Stimulated activated CD8-positive, alpha-beta memory T cell treated with anti-CD3 and anti-CD28 coated beads, Interleukin-7, amount 100 ng/mL, for 24 hours (primary cell): Measurements from ENCODE around the gene MRPL22.
"Not testable (repeated sequence)": the region's sequence is repeated elsewhere in the genome, so short reads cannot be mapped to it uniquely, and the experiment has no call there.

ENCODE experiments used
- DNase-seq: peaks from one replicate; pipeline ENCODE4 v3.0.0-alpha.2; 2020; ENCODE audit warnings: low read depth

The MRPL22 gene

DNA sequence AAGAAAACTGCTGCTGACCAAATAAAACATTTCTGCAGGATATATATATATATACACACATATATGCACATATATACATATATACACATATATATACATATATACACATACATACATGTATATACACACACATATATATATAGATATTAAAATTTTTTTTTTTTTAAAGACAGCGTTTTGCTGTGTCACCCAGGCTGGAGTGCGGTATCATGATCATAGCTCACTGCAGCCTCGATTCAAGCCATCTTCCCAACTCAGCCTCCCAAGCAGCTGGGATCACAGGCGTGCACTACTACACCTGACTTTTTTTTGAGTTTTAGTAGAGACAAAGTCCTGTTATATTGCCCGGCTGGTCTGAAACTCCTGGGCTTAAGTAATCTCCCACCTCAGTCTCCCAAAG lies 2.7 kb downstream of the MRPL22 start:
- no peak for DNase-seq

DNA sequence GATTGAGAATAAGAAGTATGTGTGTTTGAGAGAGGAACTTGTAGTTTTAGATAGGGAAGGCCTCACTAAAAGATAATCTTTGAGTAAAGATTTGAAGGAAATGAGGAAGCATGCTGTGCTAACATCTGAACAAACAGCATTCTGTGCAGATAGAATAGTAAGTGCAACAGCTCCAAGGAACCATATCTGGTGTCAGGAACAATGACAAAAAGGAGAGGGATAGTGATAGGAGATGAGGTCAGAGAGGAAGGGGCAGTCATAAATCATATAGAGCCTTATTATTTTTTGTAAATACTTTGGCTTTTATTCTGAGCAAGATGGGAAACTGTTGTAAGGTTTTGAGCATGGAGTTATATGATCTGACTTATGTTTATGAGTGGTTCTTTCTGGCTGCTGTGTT lies 3.8 kb downstream of the MRPL22 start:
- no peak for DNase-seq

DNA sequence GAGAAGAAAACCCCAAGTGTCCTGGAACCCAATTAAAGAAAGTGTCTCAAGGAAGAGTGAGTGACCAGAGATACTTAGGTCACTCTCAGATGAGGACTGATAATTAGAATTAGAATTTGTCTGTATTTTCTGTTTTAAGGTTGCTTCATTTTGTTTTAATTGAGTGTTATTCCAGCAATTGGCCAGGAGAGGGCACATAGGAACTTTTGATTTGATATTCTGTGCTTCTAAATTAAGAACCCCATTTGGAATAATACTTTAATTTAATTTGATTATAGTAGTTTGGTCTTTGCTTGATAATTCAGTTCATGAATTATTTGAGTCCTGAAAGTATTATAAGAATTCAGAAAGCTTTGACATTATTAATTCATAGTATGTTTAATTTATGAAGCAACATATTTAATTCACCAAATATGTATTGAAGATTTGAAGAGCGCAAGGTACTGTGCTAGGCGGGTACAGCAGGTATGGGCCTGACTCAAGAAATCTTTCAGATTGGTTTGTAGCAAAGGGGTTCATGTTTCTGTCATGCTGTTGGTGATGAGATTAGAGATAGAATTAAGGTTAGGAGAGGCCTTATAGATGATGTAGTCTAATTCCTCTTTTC lies 4.9 kb downstream of the MRPL22 start:
- no peak for DNase-seq

DNA sequence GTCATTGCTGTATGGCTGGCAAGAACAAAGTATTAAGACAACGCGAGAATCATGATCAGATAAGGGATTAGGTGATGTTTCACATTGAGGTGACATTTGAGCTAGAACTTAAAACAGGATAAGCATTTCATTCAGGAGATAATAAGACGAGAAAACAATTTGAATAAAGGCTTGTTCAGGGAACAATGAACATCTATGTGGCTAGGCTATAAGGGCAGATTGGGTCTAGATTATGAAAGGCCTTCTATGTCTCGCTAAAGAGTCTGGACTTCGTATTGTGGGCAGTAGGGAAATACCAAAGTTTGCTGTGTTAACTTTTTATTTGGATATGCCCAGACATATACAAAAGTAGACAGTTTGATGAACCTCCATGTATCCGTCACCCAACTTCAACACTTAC lies 6.9 kb downstream of the MRPL22 start:
- DNase-seq: no peak

DNA sequence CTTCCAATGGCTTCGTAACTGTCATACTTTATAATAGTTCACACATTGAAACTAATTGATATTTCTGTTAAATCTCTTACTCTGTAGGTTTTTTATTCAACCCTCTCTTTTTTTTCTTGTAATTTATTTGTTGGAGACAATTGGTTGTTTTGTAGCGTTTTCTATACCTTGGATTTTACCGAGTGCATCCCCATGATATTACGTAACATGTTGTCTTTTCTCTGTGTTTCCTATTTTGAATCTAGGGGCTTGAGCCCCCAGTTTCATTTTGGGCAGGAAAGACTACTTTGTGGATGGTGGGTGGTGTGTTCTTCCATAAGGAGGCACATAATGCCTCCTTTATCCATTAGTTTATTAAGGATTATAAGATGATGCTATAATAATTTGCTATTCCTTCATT lies 7.4 kb downstream of the MRPL22 start:
- DNase-seq: no peak

DNA sequence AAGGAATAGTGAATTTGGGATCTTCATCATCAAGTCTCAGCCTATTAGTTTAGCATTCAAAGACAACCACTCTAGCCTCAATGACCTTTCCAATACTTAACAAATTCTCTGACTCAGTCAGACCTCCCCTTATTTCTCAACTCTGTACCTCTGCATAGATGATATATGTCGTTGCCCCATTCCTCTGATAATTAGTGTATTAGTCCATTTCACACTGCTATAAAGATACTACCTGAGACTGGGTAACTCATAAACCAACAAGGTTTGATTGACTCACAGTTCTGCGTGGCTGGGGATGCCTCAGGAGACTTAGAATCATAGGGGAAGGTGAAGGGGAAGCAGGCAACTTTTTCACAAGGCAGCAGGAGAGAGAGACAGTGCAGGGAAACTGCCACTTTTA lies 8.9 kb downstream of the MRPL22 start:
- DNase-seq: no peak

DNA sequence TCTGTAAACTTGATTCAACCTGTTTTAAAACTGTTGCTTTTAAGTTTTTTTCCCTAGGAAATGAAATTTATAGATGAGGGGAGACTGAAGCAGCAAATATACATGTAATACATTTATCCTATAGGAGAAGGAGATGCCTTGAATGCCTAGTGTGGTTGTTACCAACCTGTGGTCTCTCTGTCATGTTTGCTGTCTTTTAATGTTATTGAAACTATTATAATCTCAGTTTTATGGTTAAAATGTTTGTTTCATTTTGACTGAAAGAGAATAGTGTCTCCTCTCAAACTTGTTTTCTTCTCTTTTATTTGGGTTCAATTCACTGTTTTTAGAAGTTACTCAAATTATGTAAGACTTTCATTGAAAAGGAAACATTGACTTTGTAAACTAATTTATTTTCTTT lies 15.8 kb downstream of the MRPL22 start:
- DNase-seq: no peak

DNA sequence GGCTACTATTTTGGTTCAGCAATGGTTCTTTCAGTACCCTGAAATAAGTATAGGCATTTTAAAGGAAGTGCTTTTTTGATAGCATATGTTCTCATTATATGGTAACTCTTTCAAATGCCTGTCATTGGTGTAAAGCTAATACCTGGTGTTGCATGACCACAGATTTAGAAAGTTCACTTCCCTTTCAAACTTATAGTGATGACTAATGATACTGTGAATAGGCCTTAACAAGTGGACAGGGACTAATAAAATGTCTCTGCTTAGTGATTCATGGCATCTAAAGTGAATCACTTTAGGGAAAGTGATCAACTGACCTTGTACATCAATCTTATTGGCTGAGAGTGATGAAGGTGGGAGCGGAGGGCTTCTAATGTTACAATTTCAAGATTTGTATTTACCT lies 21.6 kb downstream of the MRPL22 start:
- DNase-seq: no peak

DNA sequence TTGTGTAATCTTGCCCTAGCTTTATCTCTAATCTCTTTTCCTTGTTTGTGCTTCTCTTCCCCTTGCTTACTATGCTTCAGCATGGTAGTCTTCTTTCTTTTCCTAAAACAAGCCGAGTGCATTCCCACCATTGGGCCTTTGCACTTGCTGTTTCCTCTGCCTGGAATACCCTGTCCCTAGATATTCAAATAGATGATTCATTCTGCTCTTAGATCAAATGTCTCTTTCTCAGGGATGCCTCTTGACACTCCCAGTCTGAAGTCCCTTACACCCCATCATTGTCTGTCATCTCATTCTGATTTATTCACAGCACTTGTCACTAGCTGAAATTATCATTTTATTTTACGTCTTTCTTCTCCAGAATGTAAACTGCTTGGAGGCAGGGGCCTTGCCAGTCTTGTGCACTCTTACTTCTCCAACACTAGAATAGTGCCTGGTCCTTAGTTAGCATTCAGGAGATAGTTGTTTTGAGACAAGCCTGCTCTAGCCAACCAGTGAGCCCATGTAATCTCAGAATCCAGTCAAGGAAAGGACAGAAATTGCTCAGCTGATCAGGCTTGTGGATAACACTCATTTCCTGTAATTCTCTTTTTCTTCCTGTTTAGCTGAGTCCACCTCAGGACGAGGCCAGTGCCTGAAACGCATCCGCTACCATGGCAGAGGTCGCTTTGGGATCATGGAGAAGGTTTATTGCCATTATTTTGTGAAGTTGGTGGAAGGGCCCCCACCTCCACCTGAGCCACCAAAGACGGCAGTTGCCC lies 25.4 kb downstream of the MRPL22 start:
- DNase-seq: no peak

DNA sequence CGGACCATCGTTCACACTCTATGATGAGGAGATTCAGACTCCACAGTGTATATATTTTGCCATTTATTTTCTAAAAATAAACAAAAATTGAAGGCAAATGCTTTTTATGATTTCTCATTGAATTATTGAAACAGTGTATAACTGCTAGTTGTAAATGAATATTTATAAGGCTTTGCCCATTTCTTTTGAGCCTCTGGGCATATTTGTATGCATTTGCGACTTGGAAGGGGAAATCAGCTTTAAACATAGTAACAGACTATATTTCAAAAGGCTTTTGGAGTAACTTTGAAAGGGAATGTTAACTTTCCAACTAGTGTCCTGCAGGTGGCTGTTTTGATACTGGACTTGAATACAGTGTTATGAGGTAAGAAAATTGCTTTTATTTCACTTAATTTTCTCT lies 26.0 kb downstream of the MRPL22 start:
- DNase-seq: no peak

DNA sequence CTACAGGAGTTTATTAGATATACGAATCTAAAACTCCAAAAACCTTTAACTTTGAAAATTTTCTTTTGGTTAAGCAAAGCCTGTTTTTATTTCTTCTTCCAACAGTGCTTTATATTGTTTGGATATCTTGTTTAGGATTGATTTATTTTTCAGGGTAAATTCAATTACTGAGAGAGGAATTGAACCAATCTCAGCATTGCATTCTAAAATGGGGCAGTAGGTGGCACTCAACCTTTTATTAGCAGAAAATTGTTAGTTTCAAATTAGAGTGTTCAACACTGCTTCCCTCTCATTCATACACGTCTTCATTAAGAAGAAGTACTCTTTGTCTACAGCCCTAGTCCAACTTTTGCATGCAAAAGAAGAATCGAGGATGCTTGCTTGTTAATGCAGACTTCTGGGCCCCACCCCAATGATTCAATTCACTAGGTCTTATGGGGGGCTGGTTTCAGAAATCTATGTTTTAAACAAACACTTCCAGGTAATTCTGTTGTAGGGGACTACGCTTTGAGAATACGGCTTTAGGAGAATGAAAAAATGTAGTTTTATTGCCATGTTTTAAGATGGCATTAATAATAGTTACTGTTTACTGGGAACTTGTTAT lies 26.6 kb downstream of the MRPL22 start:
- DNase-seq: no peak

DNA sequence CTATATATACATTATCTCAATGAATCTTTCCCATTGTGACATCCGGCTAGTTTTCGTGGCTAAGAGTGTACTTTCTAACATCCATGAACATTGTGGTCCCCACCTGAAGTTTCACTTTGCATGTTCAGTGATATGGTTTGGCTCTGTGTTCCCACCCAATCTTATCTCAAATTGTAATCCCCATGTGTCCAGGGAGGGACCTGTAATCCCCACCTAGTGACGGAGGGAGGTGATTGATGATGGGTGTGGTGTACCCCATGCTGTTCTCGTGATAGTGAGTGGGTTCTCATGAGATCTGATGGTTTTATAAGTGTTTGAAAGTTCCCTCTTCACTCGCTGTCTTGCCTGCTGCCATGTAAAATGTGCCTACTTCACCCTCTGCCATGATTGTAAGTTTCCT lies 28.1 kb downstream of the MRPL22 start:
- DNase-seq: no peak

DNA sequence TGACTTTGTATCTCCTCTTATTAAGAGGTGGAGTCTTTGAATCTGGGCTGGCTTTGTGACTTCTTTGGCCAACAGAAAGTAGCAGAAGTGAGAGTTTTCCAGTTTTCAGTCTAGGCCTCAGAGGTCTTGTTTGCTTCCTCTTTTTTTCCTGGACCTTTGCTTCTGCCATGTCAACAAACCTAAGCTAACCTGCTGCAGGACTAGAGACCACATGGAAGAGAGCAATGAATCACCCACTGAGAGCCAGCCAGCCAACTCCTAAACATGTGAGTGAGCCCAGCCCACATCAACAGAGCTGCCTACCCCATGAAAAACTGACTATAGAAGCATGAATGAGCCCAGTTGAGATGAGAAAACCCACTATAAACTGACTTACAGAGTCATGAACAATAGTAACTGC lies 29.9 kb downstream of the MRPL22 start:
- no peak for DNase-seq

DNA sequence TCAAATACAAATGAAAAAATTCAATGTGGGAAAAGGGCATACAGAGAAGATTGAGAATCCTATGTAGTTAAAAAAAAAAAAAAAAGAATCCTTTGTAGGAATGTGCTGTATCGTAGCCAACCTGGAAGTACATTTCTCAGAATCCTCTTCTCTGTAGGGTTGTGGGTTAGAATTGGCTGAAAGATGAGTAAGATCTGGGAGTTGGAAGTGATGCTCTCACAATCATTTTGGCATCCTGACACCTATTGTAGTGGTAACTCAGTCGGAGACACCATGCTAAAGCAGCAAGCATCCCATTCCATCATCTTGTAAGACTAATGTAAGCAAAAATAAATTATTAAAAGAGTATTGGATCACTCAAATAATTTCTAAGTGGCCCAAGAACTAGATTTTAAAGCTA lies 30.6 kb downstream of the MRPL22 start:
- DNase-seq: no peak

DNA sequence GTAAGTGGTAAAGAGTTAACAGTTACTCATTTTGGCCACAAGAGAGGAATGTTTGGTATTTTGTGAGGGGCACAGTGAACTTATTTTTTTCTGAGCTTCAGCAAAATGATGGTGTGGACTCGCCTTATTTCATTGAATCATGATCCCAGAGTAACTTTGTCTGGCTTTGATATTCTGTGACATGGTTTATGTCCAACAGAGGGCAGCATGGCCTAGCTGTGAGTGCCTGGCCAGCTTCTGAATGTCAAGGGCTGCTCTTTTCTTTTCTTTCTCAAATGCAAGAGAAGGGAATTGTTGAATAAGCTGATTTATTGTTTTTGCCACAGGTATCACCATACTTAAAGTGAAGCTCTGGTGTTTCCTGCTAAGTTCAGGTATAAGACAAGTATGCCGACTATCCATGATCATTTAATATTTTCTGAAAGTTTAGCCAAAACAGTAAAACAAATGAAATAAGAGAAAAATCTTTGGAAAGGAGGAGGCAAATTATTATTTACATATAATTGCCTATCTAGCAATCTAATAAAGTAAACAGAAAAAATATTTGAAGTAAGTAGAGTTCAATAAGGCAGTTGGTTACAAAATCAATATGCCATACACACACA lies 31.7 kb downstream of the MRPL22 start:
- no peak for DNase-seq

DNA sequence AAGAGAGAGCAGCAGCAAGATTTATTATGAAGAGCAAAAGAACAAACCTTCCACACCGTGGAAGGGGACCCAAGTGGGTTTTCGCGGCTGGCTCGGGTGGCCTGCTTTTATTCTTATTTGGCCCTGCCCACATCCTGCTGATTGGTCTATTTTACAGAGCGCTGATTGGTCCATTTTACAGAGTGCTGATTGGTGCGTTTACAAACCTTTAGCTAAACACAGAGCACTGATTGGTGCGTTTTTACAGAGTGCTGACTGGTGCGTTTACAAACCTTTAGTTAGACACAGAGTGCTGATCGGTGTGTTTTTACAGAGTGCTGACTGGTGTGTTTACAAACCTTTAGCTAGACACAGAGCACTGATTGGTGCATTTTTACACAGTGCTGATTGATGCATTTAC lies 35.2 kb downstream of the MRPL22 start:
- not testable (repeated sequence) for DNase-seq

DNA sequence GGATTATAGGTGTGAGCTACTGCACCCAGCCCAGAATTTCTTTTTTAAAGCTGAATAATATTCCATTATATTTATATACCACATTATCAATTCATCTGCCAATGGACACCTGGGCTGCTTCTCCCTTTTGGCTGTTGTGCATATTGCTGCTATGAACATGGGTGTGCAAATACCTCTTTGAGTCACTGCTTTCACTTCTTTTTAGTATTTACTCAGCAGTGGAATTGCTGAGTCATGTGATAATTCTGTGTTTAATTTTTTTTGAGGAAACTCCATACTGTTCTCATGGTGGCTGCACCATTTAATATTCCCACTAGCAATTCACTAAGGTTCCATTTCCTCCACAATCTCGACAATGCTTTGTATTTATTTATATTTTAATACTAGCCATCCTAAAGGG lies 36.5 kb downstream of the MRPL22 start:
- no peak for DNase-seq

DNA sequence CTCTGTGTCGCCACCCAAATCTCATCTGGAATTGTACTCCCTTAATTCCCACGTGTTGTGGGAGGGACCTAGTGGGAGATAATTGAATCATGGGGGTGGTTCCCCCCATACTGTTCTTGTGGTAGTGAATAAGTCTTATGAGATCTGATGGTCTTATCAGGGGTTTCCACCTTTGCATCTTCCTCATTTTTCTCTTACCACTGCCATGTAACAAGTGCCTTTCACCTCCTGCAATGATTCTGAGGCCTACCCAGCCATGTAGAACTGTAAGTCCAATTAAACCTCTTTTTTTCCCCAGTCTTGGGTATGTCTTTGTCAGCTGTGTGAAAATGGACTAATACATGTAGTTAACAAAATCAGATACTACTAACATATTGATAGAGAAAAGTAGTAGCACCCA lies 37.4 kb downstream of the MRPL22 start:
- DNase-seq: not testable (repeated sequence)

DNA sequence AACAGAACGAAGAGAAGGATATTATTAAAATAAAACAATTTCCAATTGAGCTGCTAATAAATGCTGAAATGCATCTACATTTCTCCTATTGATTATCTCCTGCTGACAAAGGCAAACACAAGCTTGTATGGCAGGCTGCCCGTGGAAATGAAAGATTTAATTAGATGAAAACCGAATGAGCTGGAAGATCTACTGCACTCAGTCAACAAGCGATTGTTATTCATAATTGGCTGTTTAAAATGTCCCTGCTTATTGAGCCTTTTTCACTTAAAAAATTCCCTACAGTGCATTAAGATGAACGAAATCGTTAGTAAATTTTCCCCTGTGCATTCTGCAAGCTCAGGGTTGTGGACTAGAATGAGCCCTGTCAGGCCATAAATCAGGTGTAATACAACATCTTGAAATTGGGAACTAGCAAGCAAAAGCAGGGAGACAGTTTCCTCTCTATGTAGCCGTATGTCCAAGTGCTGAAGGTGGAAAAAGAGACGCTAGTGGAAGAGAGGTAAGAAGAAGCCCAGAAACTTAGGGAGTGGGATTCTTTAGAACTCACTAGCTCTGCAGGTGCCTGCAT lies 44.2 kb downstream of the MRPL22 start:
- DNase-seq: no peak

DNA sequence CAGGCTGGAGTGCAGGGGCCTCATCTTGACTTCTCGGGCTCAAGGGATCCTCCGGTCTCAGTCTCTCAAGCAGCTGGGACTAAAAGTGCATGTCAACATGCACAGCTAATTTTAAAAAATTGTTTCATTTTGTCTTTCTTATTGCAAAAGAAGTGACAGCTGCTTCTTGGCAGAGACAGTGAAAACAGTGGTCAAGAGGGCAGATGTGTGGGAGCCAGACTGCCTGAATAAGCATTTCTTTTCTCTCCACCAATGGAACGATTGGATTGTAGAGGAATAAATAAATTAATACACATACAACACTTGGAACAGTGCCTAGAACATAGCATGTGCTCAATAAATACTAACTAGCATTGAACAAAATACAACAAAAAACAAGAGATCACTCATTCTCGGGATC lies 45.3 kb downstream of the MRPL22 start:
- no peak for DNase-seq

DNA sequence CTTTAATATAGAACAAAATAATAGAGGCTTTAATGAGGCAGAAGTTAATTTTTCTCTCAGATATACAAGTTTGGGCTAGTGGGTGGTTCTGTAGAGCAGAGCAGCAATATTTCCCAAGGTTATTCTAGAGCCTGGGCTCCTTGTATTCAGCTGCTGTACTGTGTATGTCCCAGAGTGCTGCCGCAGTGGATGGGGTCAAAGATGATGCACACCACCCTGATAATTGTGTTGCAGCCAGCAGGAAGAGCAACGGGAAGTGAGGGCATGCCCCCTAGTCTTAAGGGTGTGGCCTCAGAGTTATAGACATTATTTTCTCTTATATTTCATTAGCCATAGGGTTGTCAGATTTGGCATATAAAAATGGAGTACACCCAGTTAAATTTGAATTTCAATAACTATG lies 48.8 kb downstream of the MRPL22 start:
- DNase-seq: no peak

DNA sequence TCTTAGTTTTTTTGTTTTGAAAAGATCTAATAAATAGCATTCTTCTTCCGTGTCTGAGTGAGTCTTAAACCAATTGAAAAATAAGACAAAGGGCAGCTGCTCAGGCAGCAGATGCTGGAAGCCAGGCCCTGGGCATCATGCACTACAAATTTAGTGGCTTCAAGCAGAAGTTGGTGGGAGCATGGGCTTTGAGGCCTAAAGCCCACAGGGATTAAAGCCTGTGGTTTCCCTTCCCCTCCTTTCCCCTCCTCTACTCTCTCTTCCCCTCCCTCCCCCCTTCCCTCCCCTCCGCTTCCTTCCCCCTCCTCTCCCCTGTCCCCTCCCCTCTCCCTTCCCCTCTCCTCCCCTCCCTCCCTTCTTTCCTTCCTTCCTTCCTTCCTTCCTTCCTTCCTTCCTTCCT lies 52.6 kb downstream of the MRPL22 start:
- no peak for DNase-seq

DNA sequence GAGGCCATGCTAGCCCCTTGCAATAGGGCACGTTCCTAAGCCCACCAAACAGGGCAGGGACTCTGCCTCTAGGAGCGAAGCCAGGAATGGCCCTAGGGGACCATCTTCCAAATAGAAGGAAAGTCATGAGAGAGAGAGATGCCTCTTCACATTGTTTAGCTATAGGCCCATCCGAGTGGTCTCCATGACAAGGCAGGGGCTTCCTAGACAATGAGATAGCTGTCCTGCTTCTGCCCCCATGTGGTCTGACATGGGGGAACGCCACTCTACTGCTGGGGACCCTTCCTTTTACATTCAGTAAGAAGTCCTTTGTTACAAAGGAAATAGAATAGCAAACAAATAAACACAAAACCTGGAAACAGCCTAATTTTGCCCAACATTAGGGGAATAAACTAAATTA lies 54.8 kb downstream of the MRPL22 start:
- no peak for DNase-seq
